Smooth muscle cell of the pulmonary artery (primary cell): ENCODE results near the gene HPD. TPM values are rescaled to one million over a fixed set of nuclear protein-coding genes. Genes with fewer than 3 reads are reported as not detected.

Experiments
- total RNA-seq: library from RNA; depleted of rRNA; stranded (reverse); fragments of >200 nt; gene quantifications from 2 replicates; pipeline ENCODE4 v1.2.3, GENCODE V29; 2014

Gene HPD
- 0.46 and 1.4 TPM in 2 replicates for total RNA-seq

GRCh38 chr12:121858662-121859572 is at the start of gene HPD:
HPD (minus strand) TSS chr12:121858859; CDS start chr12:121858823, 36 bp downstream.

GRCh38 chr12:121888478-121889273 is 30.0 kb upstream of the HPD start, which contains the start of gene PSMD9:
PSMD9 (plus strand) TSS chr12:121888790; CDS start chr12:121888857, 67 bp downstream.

GRCh38 chr12:121803861-121804416 is 54.7 kb downstream of the HPD start, which contains the start of gene SETD1B:
SETD1B (plus strand) TSS chr12:121804009; CDS start chr12:121804738, 729 bp downstream.

GRCh38 chr12:121793440-121793837 is 65.2 kb downstream of the HPD start, which contains the start of gene RHOF:
RHOF (minus strand) TSS chr12:121793688; CDS start chr12:121793633, 55 bp downstream.

Other genes with a start within 250 kb of the HPD start
- gene ORAI1, start 232.3 kb downstream of the HPD start, total RNA-seq = 8.7 and 14.1 TPM in 2 replicates
- gene MORN3, start 189.2 kb downstream of the HPD start, total RNA-seq = 0.65 and 0.86 TPM in 2 replicates
- 14.7 and 26.3 TPM in 2 replicates for gene TMEM120B, start 146.1 kb downstream of the HPD start, total RNA-seq
- 2.2 and 3.9 TPM in 2 replicates for gene RHOF, start 65.2 kb downstream of the HPD start, total RNA-seq
- gene SETD1B, start 54.9 kb downstream of the HPD start, total RNA-seq = 4.8 and 5.6 TPM in 2 replicates
- gene PSMD9, start 29.9 kb upstream of the HPD start, total RNA-seq = 98.0 and 108 TPM in 2 replicates
- gene CFAP251, start 59.7 kb upstream of the HPD start, total RNA-seq = 6.7 and 7.9 TPM in 2 replicates
- gene BCL7A, start 163.0 kb upstream of the HPD start, total RNA-seq = 6.6 and 7.1 TPM in 2 replicates
- 25.2 and 27.7 TPM in 2 replicates for gene MLXIP, start 219.9 kb upstream of the HPD start, total RNA-seq